ENCODE results near the gene TXNDC2.

Gene TXNDC2

GRCh38 chr18:9860682-9861081 is 25.1 kb upstream of the TXNDC2 start:
- no peak for DNase-seq (ENCODE audit: low read depth)

- DNase-seq (ENCODE audit: low read depth) = no peak
Measured at GRCh38 chr18:9861157-9861556, 24.6 kb upstream of the TXNDC2 start.

GRCh38 chr18:9861933-9862332 is 23.8 kb upstream of the TXNDC2 start:
- DNase-seq (ENCODE audit: low read depth) = no peak

- no peak for DNase-seq (ENCODE audit: low read depth)
Measured at GRCh38 chr18:9862686-9863085, 23.1 kb upstream of the TXNDC2 start.

GRCh38 chr18:9863282-9863681 is 22.5 kb upstream of the TXNDC2 start:
- no peak for DNase-seq (ENCODE audit: low read depth)

- DNase-seq (ENCODE audit: low read depth) = no peak
Measured at GRCh38 chr18:9865764-9866490, 19.8 kb upstream of the TXNDC2 start.

GRCh38 chr18:9866627-9867026 is 19.1 kb upstream of the TXNDC2 start:
- no peak for DNase-seq (ENCODE audit: low read depth)

- DNase-seq (ENCODE audit: low read depth) = no peak
Measured at GRCh38 chr18:9867071-9867594, 18.6 kb upstream of the TXNDC2 start.

GRCh38 chr18:9868857-9869714 is 16.7 kb upstream of the TXNDC2 start:
- no peak for DNase-seq (ENCODE audit: low read depth)

- peak; percentile 78 for DNase-seq (ENCODE audit: low read depth)
Measured at GRCh38 chr18:9869715-9870430, 15.9 kb upstream of the TXNDC2 start.

GRCh38 chr18:9870431-9871008 is 15.3 kb upstream of the TXNDC2 start:
- DNase-seq (ENCODE audit: low read depth) = no peak

GRCh38 chr18:9871244-9871746 is 14.5 kb upstream of the TXNDC2 start:
- no peak for DNase-seq (ENCODE audit: low read depth)

- no peak for DNase-seq (ENCODE audit: low read depth)
Measured at GRCh38 chr18:9872823-9873222, 12.9 kb upstream of the TXNDC2 start.

GRCh38 chr18:9874728-9875127 is 11.0 kb upstream of the TXNDC2 start:
- peak; percentile 68 for DNase-seq (ENCODE audit: low read depth)

GRCh38 chr18:9876212-9876866 is 9.4 kb upstream of the TXNDC2 start:
- DNase-seq (ENCODE audit: low read depth) = no peak

GRCh38 chr18:9876867-9877654 is 8.7 kb upstream of the TXNDC2 start:
- DNase-seq (ENCODE audit: low read depth) = peak; percentile 87

- DNase-seq (ENCODE audit: low read depth) = no peak
Measured at GRCh38 chr18:9877655-9878014, 8.1 kb upstream of the TXNDC2 start.

GRCh38 chr18:9878095-9878494 is 7.7 kb upstream of the TXNDC2 start:
- DNase-seq (ENCODE audit: low read depth) = no peak

GRCh38 chr18:9878783-9879242 is 7.0 kb upstream of the TXNDC2 start:
- no peak for DNase-seq (ENCODE audit: low read depth)

GRCh38 chr18:9884090-9884489 is 1.7 kb upstream of the TXNDC2 start:
- no peak for DNase-seq (ENCODE audit: low read depth)

Data from ELR (cell line).